ENCODE data around the gene PDHB.
"Not testable (repeated sequence)": the region's sequence is repeated elsewhere in the genome, so short reads cannot be mapped to it uniquely, and the experiment has no call there.

The PDHB gene

DNA sequence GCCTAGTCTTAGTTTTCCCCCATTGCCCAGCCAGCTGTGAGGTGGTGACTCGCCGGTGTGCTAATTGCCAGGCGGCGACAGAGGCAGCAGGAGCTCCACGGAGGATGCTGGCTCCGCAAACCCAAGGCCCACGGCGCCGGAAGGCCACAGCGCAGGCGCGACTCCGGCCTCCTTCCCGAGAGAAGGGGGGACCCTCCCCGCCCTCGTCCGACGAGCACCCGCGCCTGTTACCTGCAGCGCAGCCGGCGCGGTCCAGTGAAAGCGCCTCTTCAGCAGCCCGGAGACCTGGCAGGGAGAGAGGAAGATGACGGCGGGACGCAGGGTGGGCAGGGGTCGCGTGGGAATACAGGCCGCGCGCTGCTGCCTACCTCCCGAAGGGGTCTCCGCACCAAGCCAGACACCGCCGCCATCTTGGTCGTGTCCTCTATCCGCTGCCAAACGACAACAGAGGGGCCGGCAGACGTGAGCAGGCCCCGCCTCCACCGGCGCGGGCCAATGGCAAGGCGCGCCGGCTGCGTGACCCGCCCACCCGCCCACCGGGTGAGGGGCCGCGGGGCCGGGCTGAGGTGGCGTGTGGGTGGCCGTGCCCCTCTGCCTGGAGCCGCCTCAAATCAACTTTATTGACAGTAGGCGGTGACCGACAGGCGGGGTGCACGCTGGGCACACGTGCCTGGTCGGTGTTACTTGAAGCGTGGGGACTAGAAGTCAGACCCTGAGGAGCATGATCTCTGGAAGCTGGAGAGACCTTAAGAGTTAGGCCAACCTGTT lies at the start of gene PDHB:
PDHB (minus strand) TSS at position 433 of the 768 bp plus-strand sequence; CDS start at position 410, 23 bp downstream.
- DNase-seq = peak; percentile 96

DNA sequence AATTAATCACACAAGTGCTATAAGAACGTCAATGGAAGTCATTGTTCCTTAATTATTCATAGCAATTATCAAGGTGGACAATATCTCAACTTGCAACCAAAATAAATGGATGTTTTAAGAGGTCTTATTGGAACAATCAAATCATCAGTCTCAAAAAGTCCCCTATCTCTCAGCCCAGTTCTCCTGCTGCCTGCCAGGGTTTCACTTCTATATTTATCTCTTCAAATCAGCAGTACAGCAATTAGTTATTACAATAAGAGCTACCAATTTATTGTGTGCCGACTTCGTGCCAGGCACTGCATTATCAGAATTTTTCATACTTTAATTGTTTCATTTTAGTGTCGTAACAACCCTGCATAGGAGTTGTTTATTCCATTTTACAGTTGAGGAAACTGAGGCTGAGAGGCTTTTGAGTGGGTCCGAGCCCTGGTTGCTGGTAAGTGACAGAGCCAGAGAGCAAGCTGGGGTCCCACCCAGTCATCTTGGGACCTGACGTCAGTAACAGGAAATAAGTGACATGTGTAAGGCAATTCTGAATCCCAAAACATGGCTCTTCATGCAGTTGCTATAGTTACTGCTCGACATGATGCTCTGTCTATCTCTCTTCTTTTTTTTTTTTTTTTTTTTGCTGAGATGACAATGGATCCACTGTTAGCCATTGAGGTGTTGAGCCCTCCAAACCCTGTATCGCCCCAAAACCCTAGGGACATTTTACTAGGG lies 49.4 kb upstream of the PDHB start:
- peak; percentile 30 for DNase-seq

DNA sequence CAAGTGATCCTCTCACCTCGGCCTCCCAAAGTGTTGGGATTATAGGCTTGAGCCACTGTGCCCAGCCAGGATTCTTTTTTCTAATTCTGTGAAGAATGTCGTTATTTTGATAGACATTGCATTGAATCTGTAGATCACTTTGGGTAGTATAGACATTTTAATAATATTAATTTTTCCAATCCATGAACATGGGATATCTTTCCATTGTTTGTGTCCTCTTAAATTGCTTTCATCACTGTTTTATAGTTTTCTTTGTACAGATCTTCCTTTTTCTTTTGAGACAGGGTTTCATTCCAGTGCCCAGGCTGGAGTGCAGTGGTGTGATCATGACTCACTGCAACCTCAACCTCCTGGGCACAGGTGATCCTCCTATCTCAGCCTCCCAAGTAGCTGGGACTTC lies 46.7 kb upstream of the PDHB start:
- DNase-seq = no peak

DNA sequence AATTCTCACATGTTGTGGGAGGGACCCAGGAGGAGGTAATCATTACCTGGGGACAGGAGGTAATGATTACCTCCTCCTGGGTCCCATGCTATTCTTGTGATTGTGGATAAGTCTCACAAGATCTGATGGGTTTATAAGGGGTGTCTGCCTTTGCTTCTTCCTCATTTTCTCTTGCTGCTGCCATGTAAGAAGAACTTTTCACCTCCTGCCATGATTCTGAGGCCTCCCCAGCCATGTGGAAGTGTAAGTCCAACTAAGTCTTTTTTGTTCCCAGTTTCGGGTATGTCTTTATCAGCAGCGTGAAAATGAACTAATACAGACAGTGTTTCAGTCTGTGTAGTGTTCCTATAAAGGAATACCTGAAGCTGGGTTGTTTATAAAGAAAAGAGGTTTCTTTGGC lies 45.1 kb upstream of the PDHB start:
- no peak for DNase-seq

DNA sequence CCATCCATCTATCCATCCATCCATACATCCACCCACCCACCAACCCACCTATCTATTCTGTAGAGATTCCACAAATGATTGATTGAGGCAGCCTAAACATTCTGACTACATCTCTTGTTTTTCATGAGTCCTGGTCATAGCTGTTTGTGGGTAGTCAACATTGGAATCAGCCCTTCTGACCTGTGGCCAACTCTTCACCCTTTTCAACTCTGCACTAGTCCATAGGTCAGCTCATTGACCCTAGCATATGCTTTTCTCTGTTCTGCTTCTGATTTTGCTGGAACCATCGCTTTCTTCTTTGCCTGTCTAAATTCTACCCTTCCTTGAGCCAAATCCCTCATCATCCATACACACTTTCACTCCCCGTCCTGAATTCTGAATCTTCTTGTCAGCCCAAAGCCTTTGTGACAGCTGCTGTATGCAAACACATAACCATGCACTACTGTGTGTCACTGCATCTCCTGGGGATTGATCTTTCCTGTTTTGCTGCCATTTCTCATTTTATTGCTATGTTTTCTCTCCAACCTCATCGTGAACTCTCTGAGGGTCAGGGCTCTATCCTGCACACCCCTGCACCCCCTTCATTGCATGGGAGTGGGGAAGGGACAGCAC lies 41.4 kb upstream of the PDHB start:
- no peak for DNase-seq

DNA sequence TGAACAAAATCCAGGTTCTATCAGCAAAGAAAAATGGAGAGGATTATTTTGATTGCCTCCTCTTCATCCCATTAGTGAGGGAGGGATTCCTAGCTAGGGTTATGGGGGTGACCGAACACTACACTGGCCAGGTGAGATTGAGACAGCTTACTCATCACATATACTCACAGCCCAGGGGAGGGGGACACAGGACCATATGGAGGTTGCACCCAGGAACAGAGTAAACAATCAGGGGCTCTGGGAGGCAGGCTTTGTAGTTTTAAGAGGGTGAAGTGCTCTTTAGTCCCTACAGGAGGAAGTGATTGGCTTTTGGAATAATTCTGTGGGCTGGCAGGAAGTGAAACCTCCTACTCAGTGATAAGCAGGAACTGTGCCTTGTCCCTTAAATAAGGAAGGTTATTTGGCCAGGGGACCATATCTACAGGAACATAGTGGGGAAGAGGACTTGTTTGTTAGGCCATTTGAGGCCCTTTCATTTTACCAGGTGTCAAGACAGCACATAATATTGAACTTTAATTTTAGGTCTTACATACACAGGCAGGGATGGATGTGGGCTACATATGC lies 40.8 kb upstream of the PDHB start:
- peak; percentile 45 for DNase-seq

DNA sequence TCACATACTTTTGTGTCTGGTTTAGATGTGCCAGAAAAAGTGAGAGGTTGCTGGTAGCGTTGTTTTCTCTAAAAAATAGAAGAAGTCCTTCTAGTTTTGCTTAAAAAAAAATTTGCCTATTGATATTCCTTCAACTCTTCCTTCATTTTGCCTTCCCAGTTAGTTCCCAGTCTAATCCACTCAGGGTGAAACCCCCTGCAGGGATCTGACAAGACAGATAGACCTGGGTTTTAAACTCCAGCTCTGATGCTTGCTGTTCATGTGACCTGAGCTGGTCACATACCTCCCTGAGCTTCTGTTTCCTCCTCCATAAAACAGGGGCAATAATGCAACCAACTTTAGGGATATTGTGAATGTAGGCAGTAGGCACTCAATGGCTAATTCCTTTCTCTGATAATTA lies 39.6 kb upstream of the PDHB start:
- DNase-seq = no peak

DNA sequence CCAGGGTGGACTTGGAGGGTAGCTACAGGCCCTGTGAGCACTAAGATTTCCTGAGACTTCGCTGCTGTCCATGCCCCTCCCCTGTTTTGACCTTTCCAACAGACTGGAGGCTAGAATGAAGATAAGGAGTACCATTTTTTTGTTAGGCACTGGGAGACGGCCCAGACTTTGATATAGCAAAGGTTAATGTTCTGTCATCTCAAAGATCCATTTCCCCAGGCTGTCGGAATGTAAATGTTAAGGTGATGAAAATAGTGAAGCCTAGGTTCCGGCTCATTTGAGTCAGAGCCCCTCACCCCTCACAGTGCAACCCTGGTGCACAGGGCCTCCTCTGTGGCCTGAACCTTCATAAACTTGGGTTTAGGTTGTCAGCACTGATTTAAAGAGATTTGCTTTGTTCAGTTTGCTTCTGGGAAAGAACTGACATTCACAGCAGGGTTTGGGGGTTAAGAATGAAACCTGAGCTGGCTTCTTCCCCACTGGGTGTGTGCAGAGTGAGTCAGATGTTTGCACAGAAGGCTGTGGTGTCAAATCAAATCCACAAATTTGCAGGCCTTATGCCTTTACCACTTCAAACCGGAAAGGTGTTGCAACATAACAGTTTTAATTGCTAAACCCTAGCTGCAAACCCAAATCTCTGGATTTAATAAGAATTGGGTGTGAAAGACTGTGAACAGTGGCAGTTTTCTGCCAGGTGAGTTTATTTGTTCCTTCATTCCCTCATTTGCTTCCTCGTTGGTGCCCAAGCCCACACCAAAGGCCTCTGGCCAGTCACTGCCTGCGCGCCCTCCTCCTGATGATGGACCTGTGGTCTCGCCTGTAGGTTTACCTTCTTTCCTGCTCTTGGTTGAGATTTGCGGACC lies 37.6 kb upstream of the PDHB start:
- peak; percentile 86 for DNase-seq

DNA sequence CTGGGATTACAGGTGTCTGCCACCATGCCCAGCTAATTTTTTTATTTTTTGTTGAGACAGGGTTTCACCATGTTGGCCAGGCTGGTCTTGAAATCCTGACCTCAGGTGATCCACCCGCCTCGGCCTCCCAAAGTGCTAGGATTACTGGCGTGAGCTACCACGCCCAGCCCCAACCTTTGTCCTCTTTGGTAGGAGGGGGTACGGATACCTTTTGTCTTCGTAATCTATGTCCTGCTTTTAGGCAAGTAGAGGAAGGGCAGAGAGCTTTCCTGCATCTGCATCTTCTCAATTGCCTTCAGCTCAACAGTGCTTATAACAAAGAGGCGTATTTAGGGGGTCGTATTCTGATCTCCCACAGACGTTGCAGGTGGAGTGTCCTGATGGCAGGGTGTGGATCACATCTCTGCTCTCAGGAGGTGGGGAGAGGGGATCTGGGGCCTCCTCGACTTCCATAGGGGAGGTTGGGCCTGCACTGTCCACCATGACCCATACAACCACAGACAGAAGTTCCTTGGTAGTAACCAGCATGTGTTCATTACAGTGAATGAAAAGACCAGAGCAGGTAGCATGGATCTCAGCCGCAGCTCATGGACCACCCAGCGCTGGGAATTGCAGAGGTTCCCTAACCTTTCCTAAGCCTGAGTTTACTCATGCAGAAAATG lies 36.9 kb upstream of the PDHB start:
- no peak for DNase-seq

DNA sequence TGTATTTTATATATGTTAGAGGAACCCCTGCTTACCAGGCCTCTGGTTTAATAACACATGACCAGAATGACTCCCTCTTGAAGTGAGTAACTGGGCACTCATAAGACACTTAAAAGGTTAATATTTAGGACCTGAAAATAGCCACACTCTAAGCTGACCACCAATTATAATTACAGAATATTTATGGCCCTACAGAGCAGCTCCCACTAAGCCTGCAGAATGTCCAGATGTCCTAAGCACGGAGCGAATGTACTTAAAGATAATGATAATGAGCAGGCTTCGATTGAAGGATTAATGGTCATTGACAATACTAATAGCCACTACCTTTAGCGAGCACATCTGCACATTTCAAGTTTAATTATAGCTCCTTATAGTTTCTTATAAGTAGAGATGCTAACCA lies 35.5 kb upstream of the PDHB start:
- no peak for DNase-seq

DNA sequence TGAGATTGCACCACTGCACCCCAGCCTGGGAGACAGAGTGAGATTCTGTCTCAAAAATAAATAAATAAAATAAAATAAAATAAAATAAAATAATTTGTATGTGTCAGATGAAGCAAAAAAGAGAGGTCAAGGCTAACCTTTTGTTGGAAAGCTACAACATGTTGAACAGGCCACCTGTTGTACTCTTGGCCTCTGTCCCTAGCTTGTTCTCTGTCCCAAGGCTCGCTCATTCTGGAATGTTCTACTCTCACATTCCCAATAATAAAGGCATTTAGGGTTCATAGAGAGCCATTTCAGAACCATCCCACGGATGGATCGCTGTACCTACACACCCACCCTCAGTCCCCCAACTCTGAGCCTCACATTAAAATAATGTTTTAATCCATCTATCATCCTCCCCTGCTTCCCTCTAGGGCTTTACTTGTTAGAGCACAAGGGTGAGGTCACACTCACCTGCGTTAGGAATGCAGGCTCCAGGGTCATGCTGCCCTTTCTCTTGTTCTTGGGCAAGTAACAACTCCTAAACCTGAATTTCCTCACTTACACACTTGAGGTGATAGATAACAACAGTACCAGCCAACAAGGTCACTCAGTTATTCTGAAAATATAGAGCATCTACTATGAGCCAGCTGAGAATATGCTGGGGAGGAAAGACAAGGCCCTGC lies 33.4 kb upstream of the PDHB start:
- DNase-seq = no peak

DNA sequence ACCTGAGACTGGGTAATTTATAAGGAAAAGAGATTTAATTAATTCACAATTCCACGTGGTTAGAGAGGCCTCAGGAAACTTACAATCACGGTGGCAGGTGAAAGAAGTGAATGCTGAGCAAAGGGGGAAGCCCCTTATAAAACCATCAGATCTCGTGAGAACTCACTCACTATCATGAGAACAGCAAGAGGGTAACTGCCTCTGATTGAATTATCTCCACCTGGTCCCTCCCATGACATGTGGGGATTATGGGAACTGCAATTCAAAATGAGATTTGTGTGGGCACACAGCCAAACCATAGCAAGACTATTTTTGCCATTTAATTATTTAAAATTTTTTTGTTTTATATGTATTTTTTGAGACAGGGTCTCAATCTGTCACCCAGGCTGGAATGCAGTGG lies 31.2 kb upstream of the PDHB start:
- peak; percentile 23 for DNase-seq

DNA sequence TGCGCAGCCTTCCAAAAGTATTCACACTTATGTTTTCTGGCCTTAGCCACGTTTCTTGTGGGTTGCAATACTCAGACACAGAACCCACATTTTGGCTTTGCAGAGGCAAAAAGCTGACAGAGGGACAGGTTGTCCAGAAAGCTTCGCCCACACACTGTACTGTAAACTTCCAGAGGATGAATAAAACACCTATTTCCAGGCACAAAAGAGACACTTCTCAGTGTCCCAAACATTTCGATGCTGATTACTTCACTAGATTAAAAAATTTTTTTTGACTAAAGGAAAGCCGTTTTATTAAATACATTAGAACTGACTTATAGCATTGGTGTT lies 30.3 kb upstream of the PDHB start:
- DNase-seq = no peak

DNA sequence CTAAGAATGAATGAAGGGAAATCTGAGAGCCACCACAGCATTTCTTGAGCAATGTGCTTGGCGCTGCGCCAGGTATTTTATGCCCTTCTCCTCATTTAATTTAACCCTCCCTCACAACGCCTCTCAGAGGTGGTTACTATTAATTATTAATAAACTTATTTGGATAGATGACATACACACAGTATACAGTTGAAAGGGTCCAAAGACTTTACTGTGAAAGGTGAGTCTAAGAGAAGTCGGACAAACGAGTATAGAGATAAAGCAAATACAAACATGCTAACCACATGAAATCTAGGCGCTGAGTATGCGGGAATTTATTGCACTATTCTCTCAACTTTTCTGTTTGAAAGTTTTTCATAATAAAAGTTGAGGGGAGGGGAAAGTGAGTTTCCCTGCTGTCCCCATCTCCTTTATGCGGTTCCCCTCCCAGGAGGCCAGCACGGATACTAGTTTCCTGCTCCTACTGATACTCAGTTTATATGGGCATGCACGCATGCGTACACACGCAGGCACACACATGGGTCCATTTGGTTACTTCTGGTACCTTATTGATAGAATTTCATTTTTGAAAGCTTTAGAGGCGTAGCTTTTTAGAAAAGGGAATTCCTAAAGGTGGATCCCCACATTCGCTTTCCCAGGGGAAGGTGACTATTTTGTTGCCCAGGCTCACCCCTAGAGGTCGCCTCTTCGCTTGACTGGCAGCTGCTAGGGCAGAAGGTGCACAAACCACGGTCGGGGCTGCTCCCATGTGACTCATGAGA lies 29.7 kb upstream of the PDHB start:
- peak; percentile 83 for DNase-seq

DNA sequence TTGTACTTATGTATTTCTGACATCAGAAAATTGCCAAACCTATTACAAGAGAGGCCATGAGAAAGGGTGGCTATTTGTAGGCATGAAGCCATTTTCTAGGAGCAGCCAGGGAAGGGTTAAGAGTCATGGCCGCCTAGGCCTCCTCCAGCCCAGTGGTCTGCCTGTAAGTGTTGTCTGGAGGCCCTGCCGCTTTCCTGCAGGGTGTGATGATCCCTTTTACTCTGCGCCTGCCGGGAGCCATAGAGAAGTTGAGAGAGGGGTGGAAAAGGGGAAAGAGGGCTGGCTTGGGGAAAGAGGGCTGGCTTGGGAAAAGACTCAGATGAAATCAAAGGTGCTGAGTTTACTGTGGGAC lies 29.2 kb upstream of the PDHB start:
- no peak for DNase-seq

DNA sequence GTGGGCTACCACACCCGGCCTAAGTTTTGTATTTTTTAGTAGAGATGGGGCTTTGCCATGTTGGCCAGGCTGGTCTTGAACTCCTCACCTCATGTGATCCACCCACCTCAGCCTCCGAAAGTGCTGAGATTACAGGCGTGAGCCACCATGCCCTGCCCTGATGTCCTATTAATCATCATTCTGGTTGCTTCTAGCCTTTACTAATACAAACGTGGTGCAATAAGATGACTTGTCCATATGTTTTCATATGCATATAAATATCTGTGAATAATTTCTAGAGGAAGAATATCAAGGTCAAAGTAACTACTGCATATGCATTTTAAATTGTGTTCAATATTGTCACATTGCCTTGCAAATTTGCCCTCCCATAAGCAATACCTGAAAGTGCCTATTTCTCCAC lies 25.5 kb upstream of the PDHB start:
- no peak for DNase-seq

DNA sequence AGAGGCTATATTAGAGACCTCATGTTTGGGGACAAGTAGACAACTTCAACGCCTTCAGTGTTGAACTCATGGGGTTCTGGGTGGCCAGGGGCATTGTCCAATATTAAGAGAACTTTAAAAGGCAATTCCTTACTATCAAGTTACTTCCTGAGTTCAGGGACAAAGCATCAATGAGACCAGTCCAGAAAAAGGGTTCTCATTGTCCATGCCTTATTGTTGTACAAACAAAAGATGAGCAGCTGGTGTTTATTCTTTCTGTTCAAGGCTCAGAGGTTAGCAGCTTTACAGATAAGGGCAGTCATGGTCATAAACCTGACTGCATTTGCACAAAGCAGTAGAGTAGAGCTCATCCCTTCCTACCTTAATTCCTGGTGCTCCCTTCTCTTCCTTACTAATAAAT lies 18.5 kb upstream of the PDHB start:
- DNase-seq = no peak

DNA sequence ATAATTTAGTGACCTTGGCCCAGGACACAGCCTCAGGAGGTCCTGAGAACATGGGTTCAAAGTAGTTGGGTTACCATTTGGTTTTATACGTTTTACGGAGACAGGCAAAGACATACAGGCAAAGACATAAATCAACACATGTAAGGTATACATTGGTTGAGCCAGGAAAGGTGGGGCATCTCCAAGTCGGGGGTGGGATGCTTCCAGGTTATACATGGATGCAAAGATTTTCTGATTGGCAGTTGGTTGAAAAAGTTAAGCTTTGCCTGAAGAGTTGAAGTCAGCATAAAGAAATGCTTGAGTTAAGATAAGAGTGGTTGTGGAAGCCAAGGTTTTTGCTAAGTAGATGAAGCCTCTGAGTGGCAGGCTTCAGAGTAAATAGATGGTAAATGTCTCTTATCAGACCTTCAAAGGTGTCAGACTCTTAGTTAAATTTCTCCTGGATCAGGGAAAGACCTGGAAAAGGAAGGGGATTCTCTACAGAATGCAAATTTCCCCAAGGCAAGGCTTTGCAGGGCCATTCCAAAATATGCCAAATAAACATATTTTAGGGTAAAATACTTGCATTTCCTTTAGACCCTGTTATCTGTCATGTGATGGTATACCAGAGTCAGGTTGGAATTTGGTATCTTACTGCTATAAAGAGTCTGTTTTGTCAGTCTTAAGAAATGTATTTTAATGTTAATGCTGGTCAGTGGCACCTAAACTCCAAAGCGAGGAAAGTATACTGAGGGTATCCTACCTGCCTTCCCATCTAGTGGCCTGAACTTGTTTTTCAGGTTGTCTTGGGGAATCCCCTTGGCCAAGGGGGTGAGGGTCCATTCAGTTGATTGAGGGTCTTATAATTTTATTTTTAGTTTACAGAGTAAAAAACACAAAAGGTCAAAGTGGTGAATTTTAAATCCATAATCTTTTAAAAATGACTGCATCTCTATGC lies 8.2 kb upstream of the PDHB start:
- DNase-seq = no peak

DNA sequence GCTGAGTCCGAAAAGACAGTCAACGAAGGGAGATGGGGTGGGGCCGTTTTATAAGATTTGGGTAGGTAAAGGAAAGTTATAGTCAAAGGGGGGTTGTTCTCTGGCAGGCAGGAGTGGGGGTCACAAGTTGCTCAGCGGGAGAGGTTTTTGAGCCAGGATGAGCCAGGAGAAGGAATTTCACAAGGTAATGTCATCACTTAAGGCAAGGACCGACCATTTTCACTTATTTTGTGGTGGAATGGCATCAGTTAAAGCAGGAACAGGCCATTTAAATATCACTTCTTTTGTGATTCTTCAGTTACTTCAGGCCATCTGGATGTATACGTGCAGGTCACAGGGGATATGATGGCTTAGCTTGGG lies 7.3 kb upstream of the PDHB start:
- DNase-seq = not testable (repeated sequence)

DNA sequence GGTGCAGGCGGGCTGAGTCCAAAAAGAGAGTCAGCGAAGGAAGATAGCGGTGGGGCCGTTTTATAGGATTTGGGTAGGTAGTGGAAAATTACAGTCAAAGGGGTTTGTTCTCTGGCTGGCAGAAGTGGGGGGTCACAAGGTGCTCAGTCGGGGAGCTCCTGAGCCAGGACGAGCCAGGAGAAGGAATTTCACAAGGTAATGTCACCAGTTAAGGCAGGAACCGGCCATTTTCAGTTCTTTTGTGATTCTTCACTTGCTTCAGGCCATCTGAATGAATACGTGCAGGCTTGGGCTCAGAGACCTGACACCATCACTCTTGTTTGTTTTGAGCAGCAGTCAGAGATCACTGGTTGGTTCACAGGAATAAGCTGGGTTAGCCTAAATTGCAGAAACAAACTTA lies 3.6 kb upstream of the PDHB start:
- not testable (repeated sequence) for DNase-seq
